CD4-positive, alpha-beta T cell treated with Interleukin-12 subunit alpha and Interleukin-12 subunit beta, for 1 hour (primary cell): ENCODE data around the gene AP3B2.

Experiments
- DNase-seq: peaks from one replicate; pipeline ENCODE4 v3.0.0-alpha.2; 2020

AP3B2 gene

GRCh38 chr15:82697735-82698407 lies 11.8 kb downstream of the AP3B2 start:
- no peak for DNase-seq

GRCh38 chr15:82692171-82692570 lies 17.5 kb downstream of the AP3B2 start:
- DNase-seq = no peak

- no peak for DNase-seq
Observed at GRCh38 chr15:82689147-82689546, 20.5 kb downstream of the AP3B2 start.

- no peak for DNase-seq
Observed at GRCh38 chr15:82688691-82689090, 21.0 kb downstream of the AP3B2 start.

- DNase-seq = no peak
Observed at GRCh38 chr15:82681371-82681770, 28.3 kb downstream of the AP3B2 start.

- DNase-seq = peak; percentile 88
Observed at GRCh38 chr15:82680200-82681102, 29.2 kb downstream of the AP3B2 start.

- DNase-seq = no peak
Observed at GRCh38 chr15:82679626-82680199, 30.0 kb downstream of the AP3B2 start.

GRCh38 chr15:82677720-82678323 lies 31.9 kb downstream of the AP3B2 start:
- no peak for DNase-seq

GRCh38 chr15:82674873-82675272 lies 34.8 kb downstream of the AP3B2 start:
- no peak for DNase-seq

- DNase-seq = no peak
Observed at GRCh38 chr15:82670699-82671098, 39.0 kb downstream of the AP3B2 start.

GRCh38 chr15:82666606-82667005 lies 43.1 kb downstream of the AP3B2 start:
- DNase-seq = no peak

- DNase-seq = no peak
Observed at GRCh38 chr15:82664021-82664420, 45.7 kb downstream of the AP3B2 start.

- peak; percentile 16 for DNase-seq
Observed at GRCh38 chr15:82663186-82663600, 46.5 kb downstream of the AP3B2 start.

- DNase-seq = no peak
Observed at GRCh38 chr15:82662641-82663040, 47.0 kb downstream of the AP3B2 start.

GRCh38 chr15:82660378-82660777 lies 49.3 kb downstream of the AP3B2 start:
- no peak for DNase-seq

GRCh38 chr15:82656641-82657266 lies 52.9 kb downstream of the AP3B2 start:
- no peak for DNase-seq

- no peak for DNase-seq
Observed at GRCh38 chr15:82655606-82656005, 54.1 kb downstream of the AP3B2 start.

GRCh38 chr15:82653483-82654168 lies 56.0 kb downstream of the AP3B2 start:
- DNase-seq = no peak

GRCh38 chr15:82651708-82652107 lies 58.0 kb downstream of the AP3B2 start:
- DNase-seq = no peak

- DNase-seq = no peak
Observed at GRCh38 chr15:82650046-82650670, 59.5 kb downstream of the AP3B2 start.

GRCh38 chr15:82649226-82649999 lies 60.3 kb downstream of the AP3B2 start:
- no peak for DNase-seq
